Esophagus (tissue), 2 donors: ENCODE measurements around the gene CKS1B. TPM values are rescaled to one million over a fixed set of nuclear protein-coding genes. Genes with fewer than 3 reads are reported as not detected.

ENCODE experiments used
- H3K27ac ChIP-seq, 2 donors: one replicate each; pipeline ENCODE4 v1.5.1; 2013; ENCODE audit warnings: low read depth in 2 of 2, mild to moderate bottlenecking in 2 of 2, inconsistent platforms in 1 of 2, low read length in 1 of 2, moderate library complexity in 1 of 2
- H3K27me3 ChIP-seq, 2 donors: one replicate each; pipeline ENCODE4 v1.6.1; 2013; ENCODE audit warnings: low read length in 2 of 2, control low read depth in 1 of 2, mild to moderate bottlenecking in 1 of 2; ENCODE audit not compliant: insufficient read depth in 2 of 2, control insufficient read depth in 1 of 2
- H3K36me3 ChIP-seq, 2 donors: one replicate each; pipeline ENCODE4 v1.6.1; 2013; ENCODE audit warnings: low read length in 1 of 2; ENCODE audit not compliant: control insufficient read depth in 2 of 2, insufficient read depth in 2 of 2
- H3K4me1 ChIP-seq, 2 donors: one replicate each; pipeline ENCODE4 v1.6.1; 2013; ENCODE audit warnings: low read length in 1 of 2; ENCODE audit not compliant: control insufficient read depth in 2 of 2, insufficient read depth in 2 of 2
- H3K4me3 ChIP-seq, 2 donors: one replicate each; pipeline ENCODE4 v1.5.1; 2013; ENCODE audit warnings: low read length in 2 of 2, mild to moderate bottlenecking in 2 of 2, low read depth in 1 of 2, moderate library complexity in 1 of 2
- H3K9me3 ChIP-seq, 2 donors: one replicate each; pipeline ENCODE4 v1.6.1; 2013; ENCODE audit warnings: mild to moderate bottlenecking in 2 of 2, low read depth in 1 of 2, low read length in 1 of 2, moderate library complexity in 1 of 2; ENCODE audit not compliant: control insufficient read depth in 2 of 2, insufficient read depth in 1 of 2
- WGBS, 2 donors: extraction: QIAGEN DNeasy Blood & Tissue Kit; methylation state at CpG; one replicate each; pipeline ENCODE4 v1.1.7; 2013; 5-methylcytosine and 5-hydroxymethylcytosine counted together
- polyA plus RNA-seq, 2 donors: library from polyadenylated mRNA; stranded (reverse); fragments of 200-250 nt; gene quantifications; one replicate each; pipeline ENCODE4 v1.2.3, GENCODE V29; 2013
- donor health status: healthy with polysubstance abuse.
- donor health status: Bipolar disorder and iron deficiency.

CKS1B gene
- polyA plus RNA-seq, 2 donors = 8.9 to 74.3 TPM

- 0% methylated on average over 8 to 10 of the region's 13 CpGs for WGBS, 2 donors
- no peaks in the 10 kb centered on the region for H3K9me3 ChIP-seq
- H3K4me1 ChIP-seq = peaks cover 8 to 10% of the 10 kb centered on the region in 2 donors
- H3K27ac ChIP-seq = peak overlapping the region; percentile 97 to 98
- no peaks in the 10 kb centered on the region for H3K27me3 ChIP-seq
- no peaks in the 10 kb centered on the region for H3K36me3 ChIP-seq
- peak overlapping the region; percentile 61 to 95 for H3K4me3 ChIP-seq
Observed at GRCh38 chr1:155000411-155000725, 25.9 kb downstream of the CKS1B start.

GRCh38 chr1:155000726-155001424 lies 26.4 kb downstream of the CKS1B start:
- peak overlapping the region; percentile 61 to 95 for H3K4me3 ChIP-seq
- H3K4me1 ChIP-seq = peaks cover 8 to 14% of the 10 kb centered on the region in 2 donors
- no peaks in the 10 kb centered on the region for H3K36me3 ChIP-seq
- H3K9me3 ChIP-seq = no peaks in the 10 kb centered on the region
- peak overlapping the region; percentile 97 to 98 for H3K27ac ChIP-seq
- no peaks in the 10 kb centered on the region for H3K27me3 ChIP-seq
- WGBS, 2 donors = 0 to 1% methylated on average over 42 to 43 of the region's 43 CpGs

- no peaks in the 10 kb centered on the region for H3K36me3 ChIP-seq
- 0 to 1% methylated on average over 11 of the region's 11 CpGs for WGBS, 2 donors
- H3K27ac ChIP-seq = peak overlapping the region; percentile 97 to 98
- H3K9me3 ChIP-seq = no peaks in the 10 kb centered on the region
- no peaks in the 10 kb centered on the region for H3K27me3 ChIP-seq
- peaks cover 8 to 19% of the 10 kb centered on the region in 2 donors for H3K4me1 ChIP-seq
- H3K4me3 ChIP-seq = peak overlapping the region; percentile 61 to 95
Observed at GRCh38 chr1:155001425-155001674, 26.9 kb downstream of the CKS1B start.

- no peaks in the 10 kb centered on the region for H3K27me3 ChIP-seq
- peak overlapping the region; percentile 97 to 98 for H3K27ac ChIP-seq
- no peaks in the 10 kb centered on the region for H3K9me3 ChIP-seq
- H3K4me1 ChIP-seq = peaks cover 8 to 21% of the 10 kb centered on the region in 2 donors
- H3K4me3 ChIP-seq = peak overlapping the region; percentile 61 to 95
- 0 to 1% methylated on average over 30 to 38 of the region's 38 CpGs for WGBS, 2 donors
- H3K36me3 ChIP-seq = no peaks in the 10 kb centered on the region
Observed at GRCh38 chr1:155001675-155002463, 27.4 kb downstream of the CKS1B start.

- peak within 1 kb of the TSS; percentile 98 for H3K27ac ChIP-seq
- peak within 1 kb of the TSS; percentile 79 to 95 for H3K4me3 ChIP-seq
- no peaks in the 10 kb centered on the region for H3K36me3 ChIP-seq
- H3K4me1 ChIP-seq = peaks cover 11 to 26% of the 10 kb centered on the region in 2 donors
- H3K9me3 ChIP-seq = no peaks in the 10 kb centered on the region
- WGBS, 2 donors = 0 to 1% methylated on average over 20 to 32 of the region's 35 CpGs
- H3K27me3 ChIP-seq = no peaks in the 10 kb centered on the region
Observed at GRCh38 chr1:155002464-155003226, 28.2 kb downstream of the CKS1B start, which contains the start of gene ZBTB7B. Gene ZBTB7B, plus strand, starts transcription at chr1:155002802. Its CDS starts 11,859 bp downstream, at chr1:155014661.

- Histone ChIP-seq H3K36me3 (no peaks in the 10 kb centered on the region), H3K9me3 (no peaks in the 10 kb centered on the region), H3K4me1 (peaks cover 11 to 26% of the 10 kb centered on the region in 2 donors), H3K27me3 (no peaks in the 10 kb centered on the region), H3K27ac (peak overlapping the region; percentile 98), H3K4me3 (peak overlapping the region; percentile 79 to 95)
- 0% methylated on average over 33 to 37 of the region's 37 CpGs for WGBS, 2 donors
Observed at GRCh38 chr1:155003227-155003765, 28.8 kb downstream of the CKS1B start.

GRCh38 chr1:155003766-155004351 lies 29.4 kb downstream of the CKS1B start:
- H3K36me3 ChIP-seq = no peaks in the 10 kb centered on the region
- 1 to 2% methylated on average over 33 to 34 of the region's 34 CpGs for WGBS, 2 donors
- H3K9me3 ChIP-seq = no peaks in the 10 kb centered on the region
- H3K27ac ChIP-seq = peak overlapping the region; percentile 98
- peak overlapping the region; percentile 79 to 95 for H3K4me3 ChIP-seq
- H3K4me1 ChIP-seq = peaks cover 11 to 26% of the 10 kb centered on the region in 2 donors
- no peaks in the 10 kb centered on the region for H3K27me3 ChIP-seq

- Histone ChIP-seq H3K4me1 (peaks cover 5 to 26% of the 10 kb centered on the region in 2 donors), H3K27me3 (no peaks in the 10 kb centered on the region), H3K27ac (peak overlapping the region; percentile 98), H3K36me3 (no peaks in the 10 kb centered on the region), H3K9me3 (no peaks in the 10 kb centered on the region), H3K4me3 (peak overlapping the region; percentile 79 to 95)
- WGBS, 2 donors = 26% methylated on average over 5 of the region's 5 CpGs
Observed at GRCh38 chr1:155004352-155005075, 30.0 kb downstream of the CKS1B start.
